OCI-LY7 (cell line): Measurements from ENCODE around the gene BRSK2. TPM values are rescaled to one million over a fixed set of nuclear protein-coding genes. Genes with fewer than 3 reads are reported as not detected.

Source experiments
- BruUV-seq: library from RNA; stranded (reverse); fragments of 400-500 nt; replicated peaks from 2 replicates; lab custom pipeline; 2021; lab: Mats Ljungman, UMichigan
- CTCF ChIA-PET: fragments of 300-600 bp; sonication (Branson Sonifier 250); formaldehyde crosslinking; loops from one replicate; lab custom pipeline; 2022; ENCODE audit warnings: antibody characterized with exemption; ENCODE audit not compliant: unreplicated experiment; lab: Charles Lee
- POLR2A ChIA-PET: fragments of 300-600 bp; sonication (Branson Sonifier 250); formaldehyde crosslinking; loops from one replicate; lab custom pipeline; 2022; ENCODE audit warnings: antibody characterized with exemption; lab: Charles Lee
- DNase-seq: peaks from one replicate; pipeline ENCODE4 v3.0.0-alpha.2; 2015; ENCODE audit warnings: low spot score
- H2AFZ ChIP-seq: fragments of 200-600 bp; sonication (generic), shearing (Covaris generic); 2 replicates; pipeline ENCODE4 v1.6.1; 2014; ENCODE audit warnings: mild to moderate bottlenecking, antibody characterized with exemption, low read length, moderate library complexity
- H3K27ac ChIP-seq: fragments of 200-600 bp; sonication (generic); 2 replicates; pipeline ENCODE4 v1.5.1; 2014; ENCODE audit warnings: mixed run types, low read depth, mild to moderate bottlenecking, moderate library complexity, low read length, inconsistent platforms; ENCODE audit not compliant: poor library complexity, severe bottlenecking
- H3K36me3 ChIP-seq: fragments of 200-600 bp; sonication (generic); 2 replicates; pipeline ENCODE4 v1.6.1; 2014; ENCODE audit warnings: mild to moderate bottlenecking, antibody characterized with exemption, low read length, moderate library complexity, mixed read lengths; ENCODE audit not compliant: insufficient read depth
- H3K4me1 ChIP-seq: fragments of 200-600 bp; sonication (generic); 2 replicates; pipeline ENCODE4 v1.5.1; 2014; ENCODE audit warnings: mild to moderate bottlenecking, low read length; ENCODE audit not compliant: insufficient read depth, poor library complexity, severe bottlenecking
- H3K4me2 ChIP-seq: fragments of 200-600 bp; sonication (generic); 2 replicates; pipeline ENCODE4 v1.6.1; 2014; ENCODE audit warnings: mild to moderate bottlenecking, low read length
- H3K4me3 ChIP-seq: fragments of 200-600 bp; sonication (generic); 2 replicates; pipeline ENCODE4 v1.5.1; 2014; ENCODE audit warnings: mild to moderate bottlenecking, low read depth, low read length; ENCODE audit not compliant: poor library complexity, severe bottlenecking
- H3K79me2 ChIP-seq: fragments of 200-600 bp; sonication (generic); 2 replicates; pipeline ENCODE4 v1.6.1; 2016; ENCODE audit warnings: low read depth, mild to moderate bottlenecking, low read length, moderate library complexity, mixed read lengths; ENCODE audit not compliant: insufficient read depth
- H3K9me2 ChIP-seq: fragments of 200-600 bp; sonication (generic); 2 replicates; pipeline ENCODE4 v1.6.1; 2016; ENCODE audit warnings: mild to moderate bottlenecking, low read length, mixed read lengths; ENCODE audit not compliant: insufficient read depth
- H3K9me3 ChIP-seq: fragments of 200-600 bp; sonication (generic); 2 replicates; pipeline ENCODE4 v1.6.1; 2014; ENCODE audit warnings: mild to moderate bottlenecking, mixed run types, low read length, mixed read lengths
- H4K20me1 ChIP-seq: fragments of 200-600 bp; sonication (generic); 2 replicates; pipeline ENCODE4 v1.6.1; 2014; ENCODE audit warnings: mild to moderate bottlenecking, antibody characterized with exemption, low read length, moderate library complexity, mixed read lengths; ENCODE audit not compliant: insufficient read depth
- EZH2phosphoT487 ChIP-seq: fragments of 200-600 bp; sonication (generic); IDR thresholded peaks from 2 replicates; pipeline ENCODE4 v1.6.1; 2018; ENCODE audit warnings: low read depth, borderline replicate concordance, mild to moderate bottlenecking, mixed run types, antibody characterized with exemption, low read length, moderate library complexity, mixed read lengths
- intact Hi-C: fragments of 100-400 bp; cut with micrococcal nuclease; formaldehyde crosslinking; loops from one replicate; pipeline ENCODE4 v1.10.0; 2022; ENCODE audit not compliant: unreplicated experiment
- total RNA-seq, 2 experiments: library from RNA; depleted of rRNA in 1 of 2; stranded (reverse); fragments of >200 nt in 1 of 2; shearing (Covaris generic) in 1 of 2; gene quantifications; 2 replicates each; pipeline ENCODE4 v1.2.3, GENCODE V29; 2014 to 2022
- TF ChIP-seq, protein P1 (sequence below): fragments of 200-600 bp; sonication (generic); conservative IDR thresholded peaks from 2 replicates; pipeline ENCODE4 v1.5.1; 2014; ENCODE audit warnings: mild to moderate bottlenecking, antibody characterized with exemption, low read length, moderate library complexity, mixed read lengths

BRSK2 gene
- total RNA-seq, 2 experiments from 2014 or later = not detected

DNA sequence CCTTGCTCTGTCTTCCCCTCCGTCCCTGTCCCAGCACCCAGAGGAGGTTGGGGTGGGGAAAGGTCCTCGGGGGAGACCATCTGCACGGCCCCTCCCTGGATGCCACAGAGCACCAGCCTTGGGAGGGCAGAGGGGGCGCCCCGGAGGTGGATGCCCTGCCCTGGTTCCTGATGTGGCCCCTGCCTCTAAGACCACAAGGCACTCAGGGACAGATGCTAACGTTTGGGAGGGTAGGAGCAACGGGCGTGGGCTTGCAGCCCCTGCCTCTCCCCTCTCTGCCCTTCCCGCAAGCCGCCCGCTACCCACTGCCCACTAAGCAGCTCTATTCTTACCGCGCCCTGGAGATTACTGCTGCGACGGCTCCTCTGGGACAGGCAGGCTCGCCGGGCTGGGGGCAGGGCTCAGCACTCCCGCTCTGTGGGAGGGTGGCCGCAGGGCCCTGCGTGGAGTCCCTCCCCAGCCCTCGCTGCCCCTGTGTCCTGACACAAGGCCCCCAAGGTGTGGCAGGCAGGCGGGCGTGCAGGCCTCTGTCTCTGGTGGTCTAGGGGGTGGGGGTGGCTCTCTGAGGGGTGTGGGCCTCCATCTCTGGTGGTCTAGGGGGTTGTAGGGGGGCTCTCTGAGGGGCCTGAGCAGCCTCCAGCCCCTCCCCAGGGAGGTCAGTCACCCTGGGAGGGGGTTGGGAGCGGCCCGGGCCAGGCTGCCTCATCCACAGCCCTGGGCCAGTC lies 14.9 kb downstream of the BRSK2 start:
- Histone ChIP-seq H3K36me3 (no peaks in the 10 kb centered on the region), H4K20me1 (no peaks in the 10 kb centered on the region), H3K9me3 (no peaks in the 10 kb centered on the region), H3K79me2 (no peaks in the 10 kb centered on the region), H3K9me2 (no peaks in the 10 kb centered on the region), H3K27ac (no peak overlapping the region), H2AFZ (no peak overlapping the region), H3K4me3 (no peak overlapping the region), H3K4me2 (no peak overlapping the region), H3K4me1 (no peaks in the 10 kb centered on the region)
- ChIA-PET POLR2A (interaction anchor here (0.6 kb wide), 1 partner anchor 453 kb away, joined by 4 read pairs; no protein-coding TSS in a partner anchor), CTCF (no interaction called here)
- no TSS peak for BruUV-seq
- TF ChIP-seq, protein P1, sequence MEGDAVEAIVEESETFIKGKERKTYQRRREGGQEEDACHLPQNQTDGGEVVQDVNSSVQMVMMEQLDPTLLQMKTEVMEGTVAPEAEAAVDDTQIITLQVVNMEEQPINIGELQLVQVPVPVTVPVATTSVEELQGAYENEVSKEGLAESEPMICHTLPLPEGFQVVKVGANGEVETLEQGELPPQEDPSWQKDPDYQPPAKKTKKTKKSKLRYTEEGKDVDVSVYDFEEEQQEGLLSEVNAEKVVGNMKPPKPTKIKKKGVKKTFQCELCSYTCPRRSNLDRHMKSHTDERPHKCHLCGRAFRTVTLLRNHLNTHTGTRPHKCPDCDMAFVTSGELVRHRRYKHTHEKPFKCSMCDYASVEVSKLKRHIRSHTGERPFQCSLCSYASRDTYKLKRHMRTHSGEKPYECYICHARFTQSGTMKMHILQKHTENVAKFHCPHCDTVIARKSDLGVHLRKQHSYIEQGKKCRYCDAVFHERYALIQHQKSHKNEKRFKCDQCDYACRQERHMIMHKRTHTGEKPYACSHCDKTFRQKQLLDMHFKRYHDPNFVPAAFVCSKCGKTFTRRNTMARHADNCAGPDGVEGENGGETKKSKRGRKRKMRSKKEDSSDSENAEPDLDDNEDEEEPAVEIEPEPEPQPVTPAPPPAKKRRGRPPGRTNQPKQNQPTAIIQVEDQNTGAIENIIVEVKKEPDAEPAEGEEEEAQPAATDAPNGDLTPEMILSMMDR = no peak
- no peak for TF ChIP-seq EZH2phosphoT487
- intact Hi-C loops = no loop called here
- DNase-seq = no peak

DNA sequence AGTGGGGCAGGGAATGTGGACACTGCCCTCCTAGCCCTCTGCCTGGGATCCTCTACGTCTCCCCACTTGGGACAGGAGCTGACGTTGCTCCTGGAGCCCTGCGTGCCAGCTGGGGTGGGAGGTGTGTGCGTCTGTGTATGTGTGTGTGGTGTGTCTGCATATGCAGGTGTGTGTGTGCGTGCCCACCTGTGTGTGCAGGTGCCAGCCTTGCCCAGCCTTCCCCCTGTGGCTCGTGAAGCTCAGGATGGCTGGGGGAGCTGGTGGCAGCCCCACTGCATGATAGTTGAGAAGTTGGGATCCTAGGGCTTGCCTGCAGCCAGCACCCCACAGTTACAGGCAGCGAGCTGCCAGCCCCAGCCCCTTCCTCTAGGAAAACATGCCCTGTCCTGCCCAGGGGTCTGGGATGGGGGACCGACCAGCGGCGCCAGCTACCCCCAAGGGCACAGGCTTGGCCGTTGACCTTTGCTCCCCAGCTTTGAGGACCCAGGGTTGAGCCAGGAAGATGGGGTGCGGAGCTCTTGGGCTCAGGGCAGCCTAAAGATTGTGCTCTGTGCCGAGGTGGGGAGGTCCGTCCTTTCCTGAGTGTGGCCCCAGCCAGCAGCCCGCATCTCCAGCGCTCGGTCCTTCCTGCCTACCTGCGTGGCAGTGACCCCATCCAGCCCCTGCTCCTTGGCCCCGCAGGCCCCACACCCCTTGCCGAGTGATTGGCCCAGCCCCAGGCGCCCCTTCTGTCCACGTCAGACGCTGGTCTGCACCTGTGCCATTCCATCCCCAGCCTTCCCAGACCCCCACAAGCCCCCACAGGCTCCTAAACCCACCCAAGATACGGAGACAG lies 15.7 kb downstream of the BRSK2 start:
- no peak overlapping the region for H3K27ac ChIP-seq
- no peaks in the 10 kb centered on the region for H3K9me3 ChIP-seq
- no peaks in the 10 kb centered on the region for H3K9me2 ChIP-seq
- ChIA-PET CTCF (no interaction called here), POLR2A (no interaction called here)
- no peaks in the 10 kb centered on the region for H3K4me1 ChIP-seq
- H3K4me3 ChIP-seq = no peak overlapping the region
- intact Hi-C loops = no loop called here
- no peaks in the 10 kb centered on the region for H3K79me2 ChIP-seq
- H3K36me3 ChIP-seq = no peaks in the 10 kb centered on the region
- no peak overlapping the region for H2AFZ ChIP-seq
- H4K20me1 ChIP-seq = no peaks in the 10 kb centered on the region
- H3K4me2 ChIP-seq = no peak overlapping the region
- no TSS peak for BruUV-seq
- TF ChIP-seq EZH2phosphoT487 = no peak
- TF ChIP-seq, protein P1 = no peak
- DNase-seq = no peak
